Caco-2 (cell line): ENCODE data around the gene DDX31. TPM values are rescaled to one million over a fixed set of nuclear protein-coding genes. Genes with fewer than 3 reads are reported as not detected.

Experiments
- BruUV-seq: library from RNA; stranded (reverse); fragments of 400-500 nt; replicated peaks from 2 replicates; lab custom pipeline; 2021; lab: Mats Ljungman, UMichigan
- CTCF ChIA-PET: fragments of 300-600 bp; sonication (Branson Sonifier 250); formaldehyde crosslinking; loops from one replicate; lab custom pipeline; 2022; ENCODE audit warnings: antibody characterized with exemption; lab: Charles Lee
- POLR2A ChIA-PET: fragments of 300-600 bp; sonication (Branson Sonifier 250); formaldehyde crosslinking; loops from one replicate; lab custom pipeline; 2022; ENCODE audit warnings: antibody characterized with exemption; lab: Charles Lee
- DNase-seq, 2 experiments: peaks; one replicate each; pipeline versions ENCODE4 v3.0.0 to v3.0.0-alpha.2; 2020 to 2022
- H3K27me3 ChIP-seq: replicated peaks from 2 replicates; pipeline ENCODE4 v1.6.0; 2011; ENCODE audit warnings: low read length; ENCODE audit not compliant: control insufficient read depth, insufficient read depth
- H3K36me3 ChIP-seq: 2 replicates; pipeline ENCODE4 v1.5.1; 2011; ENCODE audit warnings: low read length; ENCODE audit not compliant: control insufficient read depth, insufficient read depth
- H3K4me1 ChIP-seq: fragments of 250-450 bp; sonication (Bioruptor Pico); 2 replicates; pipeline ENCODE4 v1.5.1; 2020; ENCODE audit warnings: mild to moderate bottlenecking
- H3K4me3 ChIP-seq: 2 replicates; pipeline ENCODE4 v1.5.1; 2011; ENCODE audit warnings: low read depth, mild to moderate bottlenecking, control low read depth, low read length
- H3K9me3 ChIP-seq: fragments of 250-450 bp; sonication (Bioruptor Pico); 2 replicates; pipeline ENCODE4 v1.5.1; 2020; ENCODE audit warnings: mild to moderate bottlenecking, moderate library complexity
- H3K27ac Mint-ChIP-seq: one replicate; pipeline ENCODE4 v1.8.0; 2022; ENCODE audit warnings: mixed read lengths; ENCODE audit not compliant: unreplicated experiment
- H3K27me3 Mint-ChIP-seq: one replicate; pipeline ENCODE4 v1.8.0; 2022; ENCODE audit warnings: mixed read lengths; ENCODE audit not compliant: insufficient read depth, unreplicated experiment
- H3K36me3 Mint-ChIP-seq: one replicate; pipeline ENCODE4 v1.8.0; 2022; ENCODE audit warnings: mild to moderate bottlenecking, mixed read lengths; ENCODE audit not compliant: insufficient read depth, unreplicated experiment
- H3K4me1 Mint-ChIP-seq: one replicate; pipeline ENCODE4 v1.8.0; 2022; ENCODE audit warnings: low read depth, mixed read lengths; ENCODE audit not compliant: unreplicated experiment
- H3K4me3 Mint-ChIP-seq: one replicate; pipeline ENCODE4 v1.8.0; 2022; ENCODE audit warnings: mild to moderate bottlenecking, moderate library complexity, mixed read lengths; ENCODE audit not compliant: unreplicated experiment
- H3K9me3 Mint-ChIP-seq: one replicate; pipeline ENCODE4 v1.8.0; 2022; ENCODE audit warnings: mixed read lengths; ENCODE audit not compliant: unreplicated experiment
- intact Hi-C: fragments of 100-400 bp; cut with micrococcal nuclease; formaldehyde crosslinking; loops from one replicate; pipeline ENCODE4 v1.10.0; 2022; ENCODE audit not compliant: unreplicated experiment
- total RNA-seq: library from RNA; stranded (reverse); gene quantifications from 2 replicates; pipeline ENCODE4 v1.2.3, GENCODE V29; 2022
- TF ChIP-seq, protein P1 (sequence below), 2 experiments: fragments of 200-600 bp in 1 of 2; IDR thresholded peaks; 1 replicate in 1 of 2; 2 replicates in 1 of 2; pipeline versions ENCODE4 v1.5.1 to v1.8.0; 2011 to 2022; ENCODE audit warnings: antibody characterized with exemption in 1 of 2, control low read depth in 1 of 2, inconsistent platforms in 1 of 2, low read depth in 1 of 2, low read length in 1 of 2, mild to moderate bottlenecking in 1 of 2, moderate library complexity in 1 of 2; ENCODE audit not compliant: insufficient read depth in 1 of 2, severe bottlenecking in 1 of 2, unreplicated experiment in 1 of 2

The DDX31 gene
- total RNA-seq, 1 experiment from 2014 or later = 23.1 TPM

DNA sequence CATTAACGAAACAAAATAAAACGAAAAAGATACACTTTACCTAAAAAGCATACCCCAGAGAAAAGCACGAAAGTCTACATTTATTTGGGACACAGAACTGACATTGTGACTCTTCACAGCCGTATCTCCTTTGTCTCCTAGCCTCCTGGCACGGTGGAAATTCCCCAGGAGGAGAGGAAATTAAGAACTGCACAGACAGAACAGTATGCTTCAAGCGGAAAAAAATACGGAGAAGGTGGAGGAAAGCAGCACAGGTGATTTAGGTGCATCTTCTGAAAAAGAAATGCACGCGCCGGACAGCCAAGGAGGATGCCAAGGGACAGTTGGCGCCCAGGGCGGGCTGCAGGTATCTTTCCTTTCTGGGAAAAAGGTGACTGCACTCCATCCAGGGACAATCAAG lies 32.0 kb downstream of the DDX31 start:
- TF ChIP-seq, protein P1, sequence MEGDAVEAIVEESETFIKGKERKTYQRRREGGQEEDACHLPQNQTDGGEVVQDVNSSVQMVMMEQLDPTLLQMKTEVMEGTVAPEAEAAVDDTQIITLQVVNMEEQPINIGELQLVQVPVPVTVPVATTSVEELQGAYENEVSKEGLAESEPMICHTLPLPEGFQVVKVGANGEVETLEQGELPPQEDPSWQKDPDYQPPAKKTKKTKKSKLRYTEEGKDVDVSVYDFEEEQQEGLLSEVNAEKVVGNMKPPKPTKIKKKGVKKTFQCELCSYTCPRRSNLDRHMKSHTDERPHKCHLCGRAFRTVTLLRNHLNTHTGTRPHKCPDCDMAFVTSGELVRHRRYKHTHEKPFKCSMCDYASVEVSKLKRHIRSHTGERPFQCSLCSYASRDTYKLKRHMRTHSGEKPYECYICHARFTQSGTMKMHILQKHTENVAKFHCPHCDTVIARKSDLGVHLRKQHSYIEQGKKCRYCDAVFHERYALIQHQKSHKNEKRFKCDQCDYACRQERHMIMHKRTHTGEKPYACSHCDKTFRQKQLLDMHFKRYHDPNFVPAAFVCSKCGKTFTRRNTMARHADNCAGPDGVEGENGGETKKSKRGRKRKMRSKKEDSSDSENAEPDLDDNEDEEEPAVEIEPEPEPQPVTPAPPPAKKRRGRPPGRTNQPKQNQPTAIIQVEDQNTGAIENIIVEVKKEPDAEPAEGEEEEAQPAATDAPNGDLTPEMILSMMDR (IDR thresholded peaks at IDR 0.05; ENCODE audit: insufficient read depth in 1 of 2, low read depth in 1 of 2, low read length in 1 of 2, severe bottlenecking in 1 of 2, unreplicated experiment in 1 of 2) = no peak
- Mint-ChIP-seq H3K9me3 (no peaks in the 10 kb centered on the region), H3K4me3 (no peak overlapping the region), H3K36me3 (peaks cover 51% of the 10 kb centered on the region), H3K27me3 (no peaks in the 10 kb centered on the region), H3K4me1 (no peaks in the 10 kb centered on the region), H3K27ac (no peak overlapping the region)
- CTCF ChIA-PET = no interaction called here
- H3K27me3 ChIP-seq = no peaks in the 10 kb centered on the region
- no peak overlapping the region for H3K4me3 ChIP-seq
- no peaks in the 10 kb centered on the region for H3K9me3 ChIP-seq
- DNase-seq = no peak
- POLR2A ChIA-PET = no interaction called here
- H3K36me3 ChIP-seq = peaks cover 2% of the 10 kb centered on the region
- BruUV-seq = no TSS peak
- intact Hi-C loops = no loop called here
- H3K4me1 ChIP-seq = no peaks in the 10 kb centered on the region

DNA sequence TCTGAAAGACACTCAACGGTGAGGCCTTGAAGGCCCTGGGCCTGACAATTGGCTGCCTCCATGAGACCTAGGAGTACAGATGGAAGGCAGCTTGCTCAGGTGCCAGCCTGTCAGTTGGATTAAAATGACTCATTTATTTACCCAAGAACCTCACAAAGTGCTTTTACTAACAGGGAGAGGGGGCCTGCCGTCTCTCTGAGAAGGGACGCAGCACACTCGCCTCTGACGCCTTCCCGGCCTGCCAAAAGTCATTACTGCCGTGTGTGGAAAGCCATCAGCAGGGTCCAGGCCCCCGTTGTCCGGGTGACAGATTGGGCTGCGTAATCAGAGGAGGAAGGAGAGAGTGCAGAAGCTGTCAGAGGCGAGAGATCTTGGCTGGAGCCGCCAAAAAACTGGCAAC lies 32.4 kb downstream of the DDX31 start:
- ChIA-PET CTCF (no interaction called here), POLR2A (no interaction called here)
- Histone ChIP-seq H3K4me3 (no peak overlapping the region), H3K4me1 (no peaks in the 10 kb centered on the region), H3K36me3 (peaks cover 2% of the 10 kb centered on the region), H3K27me3 (no peaks in the 10 kb centered on the region), H3K9me3 (no peaks in the 10 kb centered on the region)
- TF ChIP-seq, protein P1 (IDR thresholded peaks at IDR 0.05; ENCODE audit: insufficient read depth in 1 of 2, low read depth in 1 of 2, low read length in 1 of 2, severe bottlenecking in 1 of 2, unreplicated experiment in 1 of 2) = no peak
- no TSS peak for BruUV-seq
- Mint-ChIP-seq H3K36me3 (peaks cover 50% of the 10 kb centered on the region), H3K4me1 (no peaks in the 10 kb centered on the region), H3K27ac (no peak overlapping the region), H3K4me3 (no peak overlapping the region), H3K27me3 (no peaks in the 10 kb centered on the region), H3K9me3 (no peaks in the 10 kb centered on the region)
- no peak for DNase-seq
- intact Hi-C loops = no loop called here

DNA sequence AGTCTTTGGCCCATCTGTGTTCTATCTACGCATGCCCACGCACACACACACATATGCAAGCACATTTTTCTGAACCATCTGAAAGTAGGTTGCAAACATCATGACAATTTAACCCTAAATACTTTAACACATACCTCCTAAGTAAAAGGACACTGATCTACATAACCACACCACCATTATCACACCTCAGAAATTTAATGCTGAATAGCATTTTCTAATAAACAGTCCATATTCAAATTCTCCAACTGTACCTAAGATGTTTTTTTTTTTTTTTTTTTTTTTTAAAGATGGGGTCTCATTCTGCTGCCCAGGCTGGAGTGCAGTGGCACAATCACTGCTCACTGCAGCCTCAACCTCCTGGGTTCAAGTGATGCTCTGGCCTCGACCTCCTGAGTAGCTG lies 35.5 kb downstream of the DDX31 start:
- H3K4me3 Mint-ChIP-seq = no peak overlapping the region
- Histone ChIP-seq H3K36me3 (no peaks in the 10 kb centered on the region; the same call in 1 of the 2 replicates), H3K4me3 (no peak overlapping the region), H3K27me3 (no peaks in the 10 kb centered on the region), H3K4me1 (no peaks in the 10 kb centered on the region), H3K9me3 (no peaks in the 10 kb centered on the region)
- no peak for DNase-seq
- ChIA-PET POLR2A (no interaction called here), CTCF (no interaction called here)
- H3K9me3 Mint-ChIP-seq = no peaks in the 10 kb centered on the region
- peaks cover 64% of the 10 kb centered on the region for H3K36me3 Mint-ChIP-seq
- intact Hi-C loops = no loop called here
- no peak overlapping the region for H3K27ac Mint-ChIP-seq
- H3K27me3 Mint-ChIP-seq = no peaks in the 10 kb centered on the region
- TF ChIP-seq, protein P1 (IDR thresholded peaks at IDR 0.05; ENCODE audit: insufficient read depth in 1 of 2, low read depth in 1 of 2, low read length in 1 of 2, severe bottlenecking in 1 of 2, unreplicated experiment in 1 of 2) = no peak
- BruUV-seq = no TSS peak
- no peaks in the 10 kb centered on the region for H3K4me1 Mint-ChIP-seq
